HG02571 (cell line): ENCODE measurements around the gene KIR3DL1.
"Not testable (repeated sequence)": the region's sequence is repeated elsewhere in the genome, so short reads cannot be mapped to it uniquely, and the experiment has no call there.

Source experiments
- ATAC-seq: cut with Tn5 transposase; IDR thresholded peaks from one replicate; pipeline ENCODE4 v1.9.1; 2021; ENCODE audit warnings: mild to moderate bottlenecking, moderate library complexity; ENCODE audit not compliant: unreplicated experiment

KIR3DL1 gene

DNA sequence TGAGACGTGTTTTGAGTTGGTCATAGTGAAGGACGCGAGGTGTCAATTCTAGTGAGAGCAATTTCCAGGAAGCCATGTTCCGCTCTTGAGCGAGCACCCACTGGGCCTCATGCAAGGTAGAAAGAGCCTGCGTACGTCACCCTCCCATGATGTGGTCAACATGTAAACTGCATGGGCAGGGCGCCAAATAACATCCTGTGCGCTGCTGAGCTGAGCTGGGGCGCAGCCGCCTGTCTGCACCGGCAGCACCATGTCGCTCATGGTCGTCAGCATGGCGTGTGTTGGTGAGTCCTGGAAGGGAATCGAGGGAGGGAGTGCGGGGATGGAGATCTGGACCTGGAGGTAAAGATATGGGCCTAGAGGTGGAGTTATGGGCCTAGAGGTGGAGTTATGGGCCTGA, at the start of gene KIR3DL1:
Gene KIR3DL1, plus strand, starts transcription at position 218 of the 400 bp plus-strand sequence.
- ATAC-seq = not testable (repeated sequence)

DNA sequence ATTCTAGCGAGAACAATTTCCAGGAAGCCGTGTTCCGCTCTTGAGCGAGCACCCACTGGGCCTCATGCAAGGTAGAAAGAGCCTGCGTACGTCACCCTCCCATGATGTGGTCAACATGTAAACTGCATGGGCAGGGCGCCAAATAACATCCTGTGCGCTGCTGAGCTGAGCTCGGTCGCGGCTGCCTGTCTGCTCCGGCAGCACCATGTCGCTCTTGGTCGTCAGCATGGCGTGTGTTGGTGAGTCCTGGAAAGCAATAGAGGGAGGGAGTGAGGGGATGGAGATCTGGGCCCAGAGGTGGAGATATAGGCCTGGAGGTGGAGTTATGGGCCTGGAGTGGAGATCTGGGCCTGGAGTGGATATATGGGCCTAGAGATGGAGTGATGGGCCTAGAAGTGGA, 46.6 kb upstream of the KIR3DL1 start, which contains the start of gene KIR2DL1:
Gene KIR2DL1, plus strand, starts transcription at position 148 of the 400 bp plus-strand sequence. Its CDS starts 58 bp downstream, at position 206.
- not testable (repeated sequence) for ATAC-seq

- not testable (repeated sequence) for ATAC-seq
Observed at GRCh38 chr19:54770511-54770910, 45.8 kb upstream of the KIR3DL1 start.

DNA sequence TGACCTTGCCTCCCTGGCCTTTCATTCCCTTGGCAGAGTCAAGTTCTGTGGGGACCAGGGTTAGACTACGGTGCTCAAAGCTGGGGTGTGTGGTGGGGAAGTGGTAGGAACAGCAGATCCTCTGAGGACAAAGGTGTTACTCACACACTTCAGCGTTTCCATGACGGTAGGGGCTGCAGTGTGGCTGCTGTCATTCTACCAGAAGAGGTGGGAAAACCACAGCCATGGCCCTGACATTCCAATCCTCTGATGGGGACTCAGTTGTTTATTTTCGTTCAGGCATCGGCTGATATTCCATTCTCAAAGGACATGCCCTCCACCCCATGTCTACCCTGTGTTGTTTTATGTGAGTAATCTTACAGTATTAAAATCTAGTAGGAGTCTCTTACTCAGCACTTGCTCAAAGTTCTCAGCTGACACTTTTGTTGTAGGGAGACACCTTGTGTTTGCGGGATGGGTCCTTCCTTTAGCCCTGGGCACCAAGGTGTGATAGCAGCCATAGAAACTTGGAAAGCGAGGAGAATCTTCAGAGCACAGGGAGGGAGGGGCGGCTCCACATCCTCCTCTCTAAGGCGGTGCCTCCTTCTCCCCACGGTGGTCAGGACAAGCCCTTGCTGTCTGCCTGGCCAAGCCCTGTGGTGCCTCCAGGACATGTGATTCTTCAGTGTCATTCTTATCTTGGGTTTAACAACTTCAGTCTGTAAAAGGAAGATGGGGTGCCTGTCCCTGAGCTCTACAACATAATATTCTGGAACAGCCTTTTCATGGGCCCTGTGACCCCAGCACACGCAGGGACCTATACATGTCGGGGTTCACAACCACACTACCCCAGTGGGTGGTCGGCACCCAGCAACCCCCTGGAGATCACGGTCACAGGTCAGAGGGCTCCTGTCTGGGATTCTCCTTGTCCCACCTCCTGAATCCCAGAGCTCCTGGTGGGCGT, 45.0 kb upstream of the KIR3DL1 start:
- ATAC-seq = not testable (repeated sequence)

DNA sequence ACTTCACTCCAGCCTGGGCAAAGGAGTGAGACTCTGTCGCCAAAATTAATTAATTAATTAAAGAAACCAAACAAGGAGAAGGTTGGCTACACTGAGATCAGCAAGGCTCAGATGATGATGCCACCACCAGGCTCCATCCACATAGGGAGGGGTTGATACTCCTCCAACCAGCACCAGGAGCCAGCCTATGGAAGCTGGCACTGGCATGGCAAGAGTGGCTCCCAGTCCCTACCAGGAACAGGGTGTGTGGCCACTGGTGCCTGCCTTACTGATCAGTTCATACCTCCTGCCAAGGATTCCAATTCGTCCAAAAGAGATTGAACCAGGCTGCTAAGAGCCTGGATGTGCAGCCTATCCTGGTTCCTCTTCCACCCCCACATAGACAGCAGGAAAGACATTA, 43.6 kb upstream of the KIR3DL1 start:
- ATAC-seq = not testable (repeated sequence)

GRCh38 chr19:54775095-54775815, 41.0 kb upstream of the KIR3DL1 start:
- ATAC-seq = not testable (repeated sequence)

DNA sequence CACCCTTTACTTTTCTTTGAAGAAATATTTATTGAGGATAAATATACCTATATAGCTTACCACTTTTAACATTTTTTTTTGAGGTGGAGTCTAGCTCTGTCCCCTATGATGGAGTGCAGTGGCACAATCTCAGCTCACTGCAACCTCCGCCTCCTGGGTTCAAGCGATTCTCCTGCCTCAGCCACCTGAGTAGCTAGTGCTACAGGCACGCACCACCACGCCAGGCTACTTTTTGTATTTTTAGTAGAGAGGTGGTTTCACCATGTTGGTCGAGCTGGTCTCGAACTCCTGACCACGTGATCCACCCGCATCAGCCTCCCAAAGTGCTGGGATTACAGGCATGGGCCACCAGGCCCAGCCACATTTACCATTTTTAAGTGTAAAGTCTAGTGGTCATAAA, 40.4 kb upstream of the KIR3DL1 start:
- not testable (repeated sequence) for ATAC-seq

GRCh38 chr19:54777851-54778250, 38.4 kb upstream of the KIR3DL1 start:
- ATAC-seq = not testable (repeated sequence)

DNA sequence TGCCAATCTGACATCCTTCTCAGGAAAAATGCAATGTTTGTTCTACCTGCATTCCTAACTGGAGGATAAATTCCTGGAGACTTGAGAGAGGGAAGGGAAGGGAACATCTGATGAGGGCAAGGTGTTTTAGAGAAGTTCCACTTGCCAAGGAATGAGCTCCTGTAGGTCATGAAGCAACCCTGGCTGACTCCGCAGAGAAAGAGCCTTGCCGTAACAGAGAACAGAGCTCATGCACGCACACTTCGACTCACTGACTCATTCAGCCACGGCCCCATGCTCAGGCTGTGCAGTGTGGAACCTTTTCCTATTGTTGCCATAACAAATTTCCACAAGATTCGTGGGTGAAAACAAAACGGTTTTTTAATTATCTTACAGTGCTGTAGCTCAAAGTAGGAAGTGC, 37.4 kb upstream of the KIR3DL1 start:
- ATAC-seq = not testable (repeated sequence)

DNA sequence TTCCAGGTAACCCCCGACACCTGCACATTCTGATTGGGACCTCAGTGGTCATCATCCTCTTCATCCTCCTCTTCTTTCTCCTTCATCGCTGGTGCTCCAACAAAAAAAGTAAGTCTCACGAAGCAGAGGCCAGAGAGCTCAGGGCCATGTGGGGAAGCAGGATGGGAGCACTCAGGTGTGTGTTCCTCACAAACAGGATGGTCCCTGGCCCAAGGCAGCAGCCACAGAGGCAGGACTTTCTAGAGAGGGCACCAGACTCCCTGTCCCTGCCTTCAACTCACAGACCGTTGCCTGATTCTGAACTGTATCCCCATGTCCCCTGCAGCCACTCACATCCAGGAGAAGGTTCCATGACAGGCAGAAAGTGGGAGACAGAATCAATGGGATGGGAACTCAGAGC, 33.4 kb upstream of the KIR3DL1 start:
- not testable (repeated sequence) for ATAC-seq

DNA sequence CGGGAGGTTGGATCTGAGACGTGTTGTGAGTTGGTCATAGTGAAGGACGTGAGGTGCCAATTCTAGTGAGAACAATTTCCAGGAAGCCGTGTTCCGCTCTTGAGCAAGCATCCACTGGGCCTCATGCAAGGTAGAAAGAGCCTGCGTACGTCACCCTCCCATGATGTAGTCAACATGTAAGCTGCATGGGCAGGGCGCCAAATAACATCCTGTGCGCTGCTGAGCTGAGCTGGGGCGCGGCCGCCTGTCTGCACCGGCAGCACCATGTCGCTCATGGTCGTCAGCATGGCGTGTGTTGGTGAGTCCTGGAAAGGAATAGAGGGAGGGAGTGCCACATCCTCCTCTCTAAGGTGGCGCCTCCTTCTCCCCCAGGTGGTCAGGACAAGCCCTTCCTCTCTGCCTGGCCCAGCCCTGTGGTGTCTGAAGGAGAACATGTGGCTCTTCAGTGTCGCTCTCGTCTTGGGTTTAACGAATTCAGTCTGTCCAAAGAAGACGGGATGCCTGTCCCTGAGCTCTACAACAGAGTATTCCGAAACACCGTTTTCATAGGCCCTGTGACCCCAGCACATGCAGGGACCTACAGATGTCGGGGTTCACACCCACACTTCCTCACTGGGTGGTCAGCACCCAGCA, 30.1 kb upstream of the KIR3DL1 start:
- ATAC-seq = not testable (repeated sequence)

- ATAC-seq = not testable (repeated sequence)
Observed at GRCh38 chr19:54788154-54788553, 28.1 kb upstream of the KIR3DL1 start.

DNA sequence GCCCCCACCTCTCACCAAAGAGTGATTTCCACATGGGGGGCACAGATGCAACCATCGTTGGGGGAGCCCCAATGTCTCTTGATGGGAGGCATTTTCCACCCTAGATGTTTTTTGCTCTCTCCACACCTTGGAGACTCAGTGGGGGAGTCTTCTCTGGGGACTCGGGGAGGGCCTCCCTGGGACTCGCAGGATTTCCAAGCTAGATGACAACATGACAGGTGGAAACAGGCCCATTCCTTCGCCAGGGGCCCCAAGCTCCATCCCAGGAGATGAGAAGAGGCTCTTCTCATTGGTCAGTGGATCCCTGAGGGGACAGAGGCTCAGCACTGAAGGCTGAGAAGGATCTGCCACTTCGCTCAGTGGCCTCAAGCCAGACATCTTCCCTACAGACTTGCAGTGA, 25.6 kb upstream of the KIR3DL1 start:
- no peak for ATAC-seq

DNA sequence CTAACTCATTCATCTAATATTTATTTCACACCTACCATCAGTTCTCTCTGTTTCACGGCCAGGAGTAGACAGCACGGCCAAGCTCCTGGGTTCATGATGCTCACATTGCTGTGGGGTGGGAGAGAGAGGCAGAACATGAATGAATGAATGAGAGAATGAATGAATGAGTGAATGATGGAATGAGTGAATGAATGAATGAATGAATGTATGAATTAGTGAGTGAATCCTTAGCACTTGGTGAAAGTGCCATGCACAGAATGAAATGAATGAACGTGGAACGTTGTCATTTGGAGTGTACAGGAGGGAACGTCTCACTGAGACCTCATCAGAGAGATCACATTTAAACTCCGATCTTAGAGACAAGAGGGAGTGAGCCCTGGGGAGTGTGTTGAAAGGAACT, 24.8 kb upstream of the KIR3DL1 start:
- no peak for ATAC-seq

DNA sequence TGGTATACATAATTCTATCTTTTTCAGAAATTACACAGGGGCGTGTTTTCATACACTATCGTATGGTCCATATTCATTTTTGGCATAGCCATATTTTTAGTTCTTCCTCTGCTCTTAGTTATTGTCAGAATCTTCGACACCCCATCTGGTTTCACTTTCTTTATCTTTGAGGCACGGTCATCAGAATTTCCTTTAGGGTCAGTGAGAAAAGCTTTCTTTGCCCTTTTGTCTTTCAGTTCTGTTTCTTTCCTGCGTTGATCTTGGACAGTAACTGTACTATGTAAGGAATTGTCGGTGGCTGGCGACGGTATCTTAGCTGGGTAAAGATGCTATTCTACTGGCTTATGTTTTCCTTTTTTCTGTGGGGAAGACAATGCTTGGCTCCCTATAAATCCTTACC, 23.5 kb upstream of the KIR3DL1 start:
- no peak for ATAC-seq

DNA sequence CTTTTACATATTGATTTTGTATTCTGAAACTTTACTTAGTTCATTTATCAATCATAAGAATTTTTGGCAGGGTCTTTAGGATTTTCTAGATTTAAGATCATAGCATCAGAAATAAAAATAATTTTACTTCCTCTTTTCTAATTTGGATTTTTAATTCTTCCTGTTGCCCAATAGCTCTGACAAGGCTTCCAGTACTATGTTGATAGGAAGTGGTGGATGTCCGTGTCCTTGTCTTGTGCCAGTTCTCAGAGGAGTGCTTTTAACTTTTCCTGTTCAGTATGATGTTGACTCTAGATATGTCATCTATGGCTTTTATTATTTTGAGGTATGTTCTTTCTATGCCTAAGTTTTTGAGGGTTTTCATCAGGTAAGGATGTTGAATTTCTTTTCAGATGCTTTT, 20.5 kb upstream of the KIR3DL1 start:
- ATAC-seq = no peak

- no peak for ATAC-seq
Observed at GRCh38 chr19:54803410-54803809, 12.9 kb upstream of the KIR3DL1 start, which contains the start of gene KIR2DL4. Gene KIR2DL4 (plus strand): TSS chr19:54803610. CDS start chr19:54803652, 42 bp downstream.

DNA sequence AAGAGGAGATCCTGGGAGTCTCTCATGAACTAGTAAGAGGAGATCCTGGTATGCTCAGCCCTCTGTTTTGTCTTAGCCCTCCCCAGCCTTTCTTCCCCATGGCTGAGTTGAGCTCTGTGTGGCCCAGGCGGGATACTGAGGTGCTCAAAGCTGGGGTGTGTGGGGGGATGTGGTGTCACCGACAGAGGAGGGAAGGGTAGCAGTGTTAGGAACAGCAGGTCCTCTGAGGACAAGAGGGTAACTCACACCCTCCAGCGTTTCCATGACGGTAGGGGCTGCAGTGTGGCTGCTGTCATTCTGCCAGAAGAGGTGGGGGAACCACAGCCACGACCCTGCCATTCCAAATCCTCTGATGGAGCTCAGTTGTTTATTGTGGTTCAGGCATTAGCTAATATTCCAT, 12.2 kb upstream of the KIR3DL1 start:
- ATAC-seq = no peak

GRCh38 chr19:54804571-54804970, 11.7 kb upstream of the KIR3DL1 start:
- no peak for ATAC-seq

- no peak for ATAC-seq
Observed at GRCh38 chr19:54805665-54806515, 10.4 kb upstream of the KIR3DL1 start.
